Activated CD4-positive, alpha-beta T cell treated with anti-CD3 and anti-CD28 coated beads, Interleukin-2, amount 10 ng/mL, durations not matched to agents 24 days and 14 days (primary cell): ENCODE measurements around the gene ARHGAP19. TPM values are rescaled to one million over a fixed set of nuclear protein-coding genes. Genes with fewer than 3 reads are reported as not detected.
"Not testable (repeated sequence)": the region's sequence is repeated elsewhere in the genome, so short reads cannot be mapped to it uniquely, and the experiment has no call there.

Source experiments
- DNase-seq: peaks from one replicate; pipeline ENCODE4 v3.0.0; 2022
- H3K27ac Mint-ChIP-seq: one replicate; pipeline ENCODE4 v1.8.0; 2022; ENCODE audit warnings: mild to moderate bottlenecking, mixed read lengths
- H3K27me3 Mint-ChIP-seq: one replicate; pipeline ENCODE4 v1.8.0; 2022; ENCODE audit warnings: mixed read lengths
- H3K36me3 Mint-ChIP-seq: one replicate; pipeline ENCODE4 v1.8.0; 2022; ENCODE audit warnings: low read depth, mild to moderate bottlenecking, mixed read lengths
- H3K4me1 Mint-ChIP-seq: one replicate; pipeline ENCODE4 v1.8.0; 2021; ENCODE audit warnings: mixed read lengths
- H3K4me3 Mint-ChIP-seq: one replicate; pipeline ENCODE4 v1.8.0; 2022; ENCODE audit warnings: mild to moderate bottlenecking, moderate library complexity, mixed read lengths
- H3K9me3 Mint-ChIP-seq: one replicate; pipeline ENCODE4 v1.8.0; 2021; ENCODE audit warnings: mixed read lengths
- intact Hi-C: fragments of 100-400 bp; cut with micrococcal nuclease; formaldehyde crosslinking; loops from one replicate; pipeline ENCODE4 v1.15.1; 2023
- total RNA-seq: library from RNA; stranded (reverse); gene quantifications from 2 replicates; pipeline ENCODE4 v1.2.3, GENCODE V29; 2022

Gene ARHGAP19
- total RNA-seq, 1 donor from 2014 or later: 26.4 TPM

DNA sequence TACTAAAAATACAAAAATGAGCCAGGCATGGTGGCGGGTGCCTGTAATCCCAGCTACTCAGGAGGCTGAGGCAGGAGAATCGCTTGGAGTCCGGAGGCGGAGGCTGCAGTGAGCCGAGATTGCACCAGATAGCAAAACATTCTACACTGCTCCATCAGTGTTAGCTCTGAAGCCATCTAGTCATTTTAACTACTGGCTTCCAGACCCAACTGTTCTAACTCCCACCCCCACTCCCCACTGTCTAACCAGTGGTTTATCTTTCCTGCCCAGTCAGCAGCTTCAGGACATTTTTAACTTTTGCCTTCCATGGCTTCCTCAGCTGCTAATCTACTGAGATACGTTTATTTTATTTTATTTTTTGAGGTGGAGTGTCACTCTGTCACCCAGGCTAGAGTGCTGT, 20.5 kb upstream of the ARHGAP19 start:
- H3K9me3 Mint-ChIP-seq: no peaks in the 10 kb centered on the region

GRCh38 chr10:97311111-97311626, 18.7 kb upstream of the ARHGAP19 start:
- peaks cover 6% of the 10 kb centered on the region for H3K27me3 Mint-ChIP-seq
- H3K27ac Mint-ChIP-seq: no peak overlapping the region
- DNase-seq: no peak
- no peaks in the 10 kb centered on the region for H3K36me3 Mint-ChIP-seq
- H3K4me1 Mint-ChIP-seq: peaks cover 3% of the 10 kb centered on the region
- no peak overlapping the region for H3K4me3 Mint-ChIP-seq
- intact Hi-C loops: no loop called here
- no peaks in the 10 kb centered on the region for H3K9me3 Mint-ChIP-seq

More for the DNA sequence above, 20.5 kb upstream of the ARHGAP19 start:
- Mint-ChIP-seq H3K36me3 (no peaks in the 10 kb centered on the region), H3K4me1 (no peaks in the 10 kb centered on the region), H3K27me3 (peaks cover 3% of the 10 kb centered on the region), H3K27ac (no peak overlapping the region), H3K4me3 (no peak overlapping the region)
- intact Hi-C loops: no loop called here
- no peak for DNase-seq

DNA sequence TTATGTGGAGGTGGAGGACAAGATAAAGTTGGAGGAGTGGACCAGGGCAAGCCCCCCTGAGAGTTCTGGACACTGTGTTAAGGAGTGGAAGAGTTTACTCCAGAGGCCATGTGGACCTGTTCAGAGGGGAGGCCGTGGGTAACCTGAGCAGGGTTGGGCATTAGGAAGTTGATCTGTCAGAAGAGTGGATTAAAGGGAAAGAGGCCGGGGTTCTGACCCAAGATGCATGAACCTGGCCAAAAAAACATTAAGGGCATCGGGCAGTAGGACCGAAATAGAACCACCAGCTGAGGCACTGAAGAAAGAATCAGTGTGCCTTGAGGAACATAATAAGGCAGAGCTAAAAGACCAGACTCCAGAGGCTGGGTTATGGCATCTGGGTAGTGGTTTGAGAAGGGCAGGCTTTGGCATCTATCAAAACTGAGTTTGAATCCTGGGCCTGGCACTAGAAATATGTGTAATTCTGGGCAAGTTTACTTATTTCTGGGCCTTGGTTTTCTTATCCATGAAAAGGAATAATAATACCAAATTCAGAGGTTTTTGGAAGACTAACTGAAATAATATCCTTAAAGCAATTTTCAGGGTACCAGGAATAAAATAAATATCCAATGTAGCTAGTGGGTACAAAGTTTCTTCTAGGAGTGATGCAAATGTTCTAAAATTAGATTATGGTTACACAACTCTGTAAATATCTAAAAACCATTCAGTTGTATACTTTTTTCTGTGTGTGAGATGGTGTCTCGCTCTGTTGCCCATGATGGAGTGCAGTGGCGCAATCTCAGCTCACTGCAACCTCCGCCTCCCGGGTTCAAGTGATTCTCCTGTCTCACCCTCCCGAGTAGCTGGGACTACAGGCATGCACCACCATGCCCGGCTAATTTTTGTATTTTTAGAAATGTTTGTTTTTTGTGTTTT, 15.7 kb upstream of the ARHGAP19 start:
- no peak for DNase-seq
- Mint-ChIP-seq H3K27me3 (peaks cover 6% of the 10 kb centered on the region), H3K4me3 (no peak overlapping the region), H3K36me3 (no peaks in the 10 kb centered on the region), H3K27ac (no peak overlapping the region), H3K4me1 (peaks cover 3% of the 10 kb centered on the region), H3K9me3 (no peaks in the 10 kb centered on the region)
- intact Hi-C loops: no loop called here

- Mint-ChIP-seq H3K9me3 (no peaks in the 10 kb centered on the region), H3K4me3 (no peak overlapping the region)
Observed at GRCh38 chr10:97307441-97307840, 15.0 kb upstream of the ARHGAP19 start.

DNA sequence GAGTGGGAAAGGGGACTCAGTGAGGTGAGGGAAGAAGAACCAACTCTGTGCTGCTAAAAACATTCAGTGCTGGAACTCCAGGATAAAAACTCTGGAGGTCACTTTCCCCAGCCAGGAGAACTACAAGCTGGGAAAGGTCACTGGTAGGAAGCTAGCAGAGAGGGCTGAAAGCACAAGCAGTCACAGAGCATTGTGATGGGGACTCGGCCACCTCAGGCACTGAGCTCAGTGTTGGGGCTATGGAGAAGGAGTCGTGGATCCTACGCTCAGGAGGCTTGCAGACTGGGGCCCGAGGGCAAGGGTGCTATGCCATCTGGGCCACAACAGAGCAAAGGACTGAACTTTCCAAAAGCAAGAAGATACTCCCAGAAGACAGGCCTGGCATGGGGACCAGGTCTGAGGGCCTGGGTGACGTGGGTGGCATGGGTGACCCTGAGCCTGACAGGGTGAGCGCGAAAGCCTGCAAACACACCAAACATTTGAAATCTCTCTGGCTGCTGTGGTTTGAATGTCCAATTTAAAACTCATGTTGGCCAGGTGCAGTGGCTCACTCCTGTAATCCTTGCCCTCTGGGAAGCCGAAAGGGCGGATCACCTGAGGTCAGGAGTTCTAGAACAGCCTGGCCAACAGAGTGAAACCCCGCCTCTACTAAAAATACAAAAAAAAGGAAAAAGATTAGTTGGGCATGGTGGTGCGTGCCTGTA, 9.8 kb upstream of the ARHGAP19 start:
- H3K9me3 Mint-ChIP-seq: no peaks in the 10 kb centered on the region
- H3K4me1 Mint-ChIP-seq: peaks cover 4% of the 10 kb centered on the region
- H3K4me3 Mint-ChIP-seq: no peak overlapping the region
- H3K27me3 Mint-ChIP-seq: peaks cover 2% of the 10 kb centered on the region
- DNase-seq: no peak
- no peaks in the 10 kb centered on the region for H3K36me3 Mint-ChIP-seq
- intact Hi-C loops: no loop called here
- no peak overlapping the region for H3K27ac Mint-ChIP-seq

More at GRCh38 chr10:97307441-97307840, 15.0 kb upstream of the ARHGAP19 start:
- DNase-seq: no peak
- intact Hi-C loops: no loop called here
- H3K36me3 Mint-ChIP-seq: no peaks in the 10 kb centered on the region
- peaks cover 6% of the 10 kb centered on the region for H3K27me3 Mint-ChIP-seq
- no peak overlapping the region for H3K27ac Mint-ChIP-seq
- peaks cover 3% of the 10 kb centered on the region for H3K4me1 Mint-ChIP-seq

DNA sequence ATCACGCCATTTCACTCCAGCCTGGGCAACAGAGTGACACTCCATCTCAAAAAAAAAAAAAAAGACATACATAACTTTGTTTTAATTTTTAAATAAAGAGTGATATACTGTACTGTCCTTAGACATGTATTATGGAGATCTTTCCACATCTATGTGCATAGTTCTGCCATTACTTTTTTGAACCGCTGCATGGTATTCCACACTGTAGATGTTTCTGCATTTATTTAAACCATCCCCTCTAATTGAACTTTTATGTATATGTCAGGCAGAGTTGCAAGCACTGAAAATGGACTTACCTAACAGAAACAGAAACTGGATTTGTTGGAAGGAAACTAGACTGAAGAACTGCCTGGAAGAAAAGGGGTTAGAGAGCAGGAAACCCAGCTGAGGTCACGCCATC, 8.5 kb upstream of the ARHGAP19 start:
- peaks cover 4% of the 10 kb centered on the region for H3K4me1 Mint-ChIP-seq
- H3K9me3 Mint-ChIP-seq: no peaks in the 10 kb centered on the region
- intact Hi-C loops: no loop called here
- DNase-seq: no peak
- no peaks in the 10 kb centered on the region for H3K27me3 Mint-ChIP-seq
- H3K36me3 Mint-ChIP-seq: no peaks in the 10 kb centered on the region
- H3K4me3 Mint-ChIP-seq: no peak overlapping the region
- no peak overlapping the region for H3K27ac Mint-ChIP-seq

DNA sequence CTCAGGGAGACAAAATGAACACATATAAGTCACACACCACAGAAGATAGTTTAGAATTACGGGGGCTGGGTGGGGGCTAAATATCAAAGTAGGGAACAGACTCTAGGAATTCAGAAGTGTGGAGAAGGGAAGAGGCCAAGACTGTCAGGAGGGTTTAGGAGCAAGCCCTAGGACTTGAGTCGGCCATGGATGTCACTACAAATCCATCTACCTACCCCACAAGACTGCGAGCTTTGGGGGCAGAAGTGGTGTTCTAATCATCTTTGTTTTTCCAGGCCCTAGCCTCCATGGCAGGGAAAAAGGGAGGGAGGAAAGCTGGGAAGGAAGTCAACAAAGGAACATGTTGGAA, 5.8 kb upstream of the ARHGAP19 start:
- Mint-ChIP-seq H3K4me3 (no peak overlapping the region), H3K9me3 (no peaks in the 10 kb centered on the region), H3K36me3 (no peaks in the 10 kb centered on the region), H3K4me1 (peaks cover 5% of the 10 kb centered on the region), H3K27me3 (no peaks in the 10 kb centered on the region), H3K27ac (no peak overlapping the region)
- intact Hi-C loops: loop anchor here (10.0 kb wide), 1 partner anchor 463 kb away; the partner anchor contains the start of gene LCOR
- no peak for DNase-seq

DNA sequence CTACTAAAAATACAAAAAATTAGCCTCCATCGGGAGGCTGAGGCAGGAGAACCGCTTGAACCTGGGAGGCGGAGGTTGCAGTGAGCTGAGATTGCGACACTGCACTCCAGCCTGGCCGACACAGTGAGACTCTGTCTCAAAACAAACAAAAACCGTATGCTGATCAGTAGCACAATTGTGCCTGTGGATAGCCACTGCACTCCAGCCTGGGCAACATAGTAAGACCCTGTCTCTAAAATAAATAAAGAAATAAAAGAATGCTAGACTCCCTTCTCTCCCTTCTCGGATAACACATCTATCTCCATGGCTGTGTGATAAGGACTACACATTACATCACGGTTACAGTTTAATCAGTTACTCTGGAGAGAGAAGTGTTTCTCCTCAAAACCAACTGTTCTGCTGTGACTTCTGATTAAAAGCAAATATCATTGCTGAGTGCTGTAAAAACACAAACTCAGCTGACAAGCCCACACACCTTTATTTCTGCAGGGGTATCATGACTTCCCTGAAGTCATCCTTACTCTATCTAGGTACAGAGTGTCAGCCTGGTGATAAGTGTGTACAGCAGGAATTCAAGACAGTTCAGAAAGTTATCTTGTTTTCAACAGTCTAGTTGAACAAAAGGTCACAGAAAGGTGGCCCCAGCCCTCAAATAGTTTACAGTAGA, 5.3 kb upstream of the ARHGAP19 start:
- Mint-ChIP-seq H3K9me3 (no peaks in the 10 kb centered on the region), H3K36me3 (no peaks in the 10 kb centered on the region), H3K27ac (no peak overlapping the region), H3K4me1 (peaks cover 7% of the 10 kb centered on the region), H3K27me3 (no peaks in the 10 kb centered on the region), H3K4me3 (no peak overlapping the region)
- intact Hi-C loops: loop anchor here (10.0 kb wide), 1 partner anchor 463 kb away; the partner anchor contains the start of gene LCOR
- no peak for DNase-seq

- H3K9me3 Mint-ChIP-seq: no peaks in the 10 kb centered on the region
- H3K4me3 Mint-ChIP-seq: peak overlapping the region; percentile 88
- intact Hi-C loops: loop anchor here (1.0 to 10.0 kb wide), 7 partner anchors 26 to 706 kb away; partner anchors contain the start of genes FRAT1, FRAT2, LCOR and MMS19
- peaks cover 23% of the 10 kb centered on the region for H3K4me1 Mint-ChIP-seq
- no peak for DNase-seq
- H3K27me3 Mint-ChIP-seq: no peaks in the 10 kb centered on the region
- peaks cover 3% of the 10 kb centered on the region for H3K36me3 Mint-ChIP-seq
- peak overlapping the region; percentile 87 for H3K27ac Mint-ChIP-seq
Observed at GRCh38 chr10:97292862-97293198, 393 bp upstream of the ARHGAP19 start.

- Mint-ChIP-seq H3K4me3 (peak overlapping the region; percentile 88), H3K27me3 (no peaks in the 10 kb centered on the region), H3K9me3 (no peaks in the 10 kb centered on the region), H3K36me3 (peaks cover 6% of the 10 kb centered on the region), H3K4me1 (peaks cover 23% of the 10 kb centered on the region), H3K27ac (peak overlapping the region; percentile 87)
- intact Hi-C loops: loop anchor here (1.0 to 10.0 kb wide), 7 partner anchors 28 to 704 kb away; partner anchors contain the start of genes FRAT1, FRAT2, LCOR and MMS19
- DNase-seq: no peak
Observed at GRCh38 chr10:97291357-97292096, 910 bp downstream of the ARHGAP19 start.

DNA sequence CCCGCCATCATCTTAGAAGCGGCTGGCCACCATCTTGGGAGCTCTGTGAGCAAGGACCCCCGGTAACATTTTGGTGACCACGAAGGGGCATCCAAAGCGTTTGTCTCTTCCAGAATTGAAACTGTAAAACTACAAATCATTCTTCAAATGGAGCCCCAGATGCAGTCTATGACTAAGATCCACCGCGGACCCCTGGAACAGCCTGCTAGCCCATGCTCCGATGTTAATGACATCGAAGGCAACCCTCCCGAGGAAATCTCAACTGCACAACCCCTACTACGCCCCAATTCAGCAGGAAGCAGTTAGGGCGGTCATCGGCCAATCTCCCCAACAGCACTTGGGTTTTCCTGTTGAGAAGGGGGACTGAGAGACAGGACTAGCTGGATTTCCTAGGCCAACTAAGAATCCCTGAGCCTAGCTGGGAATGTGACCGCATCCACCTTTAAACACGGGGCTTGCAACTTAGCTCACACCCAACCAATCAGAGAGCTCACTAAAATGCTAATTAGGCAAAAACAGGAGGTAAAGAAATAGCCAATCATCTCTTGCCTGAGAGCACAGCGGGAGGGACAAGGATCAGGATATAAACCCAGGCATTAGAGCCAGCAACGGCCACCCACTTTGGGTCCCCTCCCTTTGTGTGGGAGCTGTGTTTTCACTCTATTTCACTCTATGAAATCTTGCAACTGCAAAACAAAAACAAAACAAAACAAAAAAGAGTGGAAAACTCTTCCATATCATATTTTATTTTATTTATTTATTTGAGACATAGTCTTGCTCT, 1.7 kb downstream of the ARHGAP19 start:
- intact Hi-C loops: loop anchor here (5.0 to 10.0 kb wide), 3 partner anchors 112 to 703 kb away; partner anchors contain the start of genes LCOR, RRP12 and TM9SF3
- H3K36me3 Mint-ChIP-seq, H3K9me3 Mint-ChIP-seq, H3K27ac Mint-ChIP-seq, DNase-seq, H3K27me3 Mint-ChIP-seq: not testable (repeated sequence)
- H3K4me3 Mint-ChIP-seq: peak overlapping the region; percentile 88
- H3K4me1 Mint-ChIP-seq: peaks cover 25% of the 10 kb centered on the region

DNA sequence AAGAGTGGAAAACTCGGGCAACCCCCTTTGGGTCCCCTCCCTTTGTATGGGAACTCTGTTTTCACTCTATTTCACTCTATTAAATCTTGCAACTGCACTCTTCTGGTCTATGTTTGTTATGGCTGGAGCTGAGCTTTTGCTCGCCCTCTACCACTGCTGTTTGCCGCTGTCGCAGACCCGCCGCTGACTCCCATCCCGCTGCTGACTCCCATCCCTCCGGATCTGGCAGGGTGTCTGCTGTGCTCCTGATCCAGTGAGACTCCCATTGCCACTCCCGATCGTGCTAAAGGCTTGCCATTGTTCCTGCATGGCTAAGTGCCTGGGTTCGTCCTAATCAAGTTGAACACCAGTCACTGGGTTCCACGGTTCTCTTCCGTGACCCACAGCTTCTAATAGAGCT, 2.4 kb downstream of the ARHGAP19 start:
- H3K27me3 Mint-ChIP-seq, H3K36me3 Mint-ChIP-seq, H3K9me3 Mint-ChIP-seq, H3K27ac Mint-ChIP-seq, DNase-seq, H3K4me3 Mint-ChIP-seq: not testable (repeated sequence)
- H3K4me1 Mint-ChIP-seq: peaks cover 27% of the 10 kb centered on the region
- intact Hi-C loops: loop anchor here (5.0 to 10.0 kb wide), 3 partner anchors 112 to 703 kb away; partner anchors contain the start of genes LCOR, RRP12 and TM9SF3
